HG02759 (cell line): ENCODE measurements around the gene JMY.
"Not testable (repeated sequence)": the region's sequence is repeated elsewhere in the genome, so short reads cannot be mapped to it uniquely, and the experiment has no call there.

Experiments used
- ATAC-seq: cut with Tn5 transposase; IDR thresholded peaks from one replicate; pipeline ENCODE4 v1.9.1; 2021; ENCODE audit warnings: mild to moderate bottlenecking, moderate library complexity; ENCODE audit not compliant: unreplicated experiment

The JMY gene

GRCh38 chr5:79236362-79236969 lies 535 bp downstream of the JMY start:
- ATAC-seq = peak; percentile 31

GRCh38 chr5:79236970-79237739 lies 1.2 kb downstream of the JMY start:
- peak; percentile 17 for ATAC-seq

- ATAC-seq = no peak
Observed at GRCh38 chr5:79237740-79238560, 2.0 kb downstream of the JMY start.

GRCh38 chr5:79240561-79240960 lies 4.6 kb downstream of the JMY start:
- no peak for ATAC-seq

- no peak for ATAC-seq
Observed at GRCh38 chr5:79241535-79241979, 5.6 kb downstream of the JMY start.

- ATAC-seq = no peak
Observed at GRCh38 chr5:79242242-79243039, 6.5 kb downstream of the JMY start.

GRCh38 chr5:79243224-79243623 lies 7.3 kb downstream of the JMY start:
- ATAC-seq = no peak

GRCh38 chr5:79254067-79254466 lies 18.1 kb downstream of the JMY start:
- ATAC-seq = not testable (repeated sequence)

GRCh38 chr5:79255786-79256557 lies 20.0 kb downstream of the JMY start:
- peak; percentile 94 for ATAC-seq

GRCh38 chr5:79256563-79256962 lies 20.6 kb downstream of the JMY start:
- ATAC-seq = no peak

- ATAC-seq = no peak
Observed at GRCh38 chr5:79257314-79257713, 21.4 kb downstream of the JMY start.

GRCh38 chr5:79258801-79259200 lies 22.9 kb downstream of the JMY start:
- ATAC-seq = no peak

GRCh38 chr5:79259383-79259782 lies 23.5 kb downstream of the JMY start:
- no peak for ATAC-seq

- ATAC-seq = no peak
Observed at GRCh38 chr5:79259810-79260209, 23.9 kb downstream of the JMY start.

GRCh38 chr5:79261897-79262296 lies 26.0 kb downstream of the JMY start:
- ATAC-seq = no peak

GRCh38 chr5:79263290-79263689 lies 27.4 kb downstream of the JMY start:
- no peak for ATAC-seq

GRCh38 chr5:79267180-79267579 lies 31.2 kb downstream of the JMY start:
- no peak for ATAC-seq

GRCh38 chr5:79269733-79270166 lies 33.8 kb downstream of the JMY start:
- no peak for ATAC-seq

GRCh38 chr5:79273341-79273740 lies 37.4 kb downstream of the JMY start:
- no peak for ATAC-seq

GRCh38 chr5:79284846-79285245 lies 48.9 kb downstream of the JMY start:
- no peak for ATAC-seq
